GM12875 (cell line): ENCODE results near the gene USB1.

Experiments used
- H3K4me3 ChIP-seq: one replicate; pipeline ENCODE4 v1.5.1; 2011; ENCODE audit warnings: low read depth, low read length, control low read depth
- CTCF ChIP-seq: IDR thresholded peaks from 2 replicates; pipeline ENCODE4 v1.5.1; 2011; ENCODE audit warnings: low read depth, mild to moderate bottlenecking, control low read depth, inconsistent platforms, low read length, moderate library complexity, borderline replicate concordance; ENCODE audit not compliant: insufficient read depth

USB1 gene

GRCh38 chr16:57979006-57979585 is 22.1 kb upstream of the USB1 start:
- no peak for TF ChIP-seq CTCF

GRCh38 chr16:57981636-57982035 is 19.6 kb upstream of the USB1 start:
- no peak overlapping the region for H3K4me3 ChIP-seq
- TF ChIP-seq CTCF = no peak

More at GRCh38 chr16:57979006-57979585, 22.1 kb upstream of the USB1 start:
- H3K4me3 ChIP-seq = no peak overlapping the region

- no peak for TF ChIP-seq CTCF
- no peak overlapping the region for H3K4me3 ChIP-seq
Observed at GRCh38 chr16:57982385-57982784, 18.8 kb upstream of the USB1 start.

- TF ChIP-seq CTCF = no peak
- peak overlapping the region; percentile 32 for H3K4me3 ChIP-seq
Observed at GRCh38 chr16:57984443-57985203, 16.6 kb upstream of the USB1 start.

- no peak overlapping the region for H3K4me3 ChIP-seq
- TF ChIP-seq CTCF = no peak
Observed at GRCh38 chr16:57985204-57986181, 15.7 kb upstream of the USB1 start.

- TF ChIP-seq CTCF = no peak
- no peak overlapping the region for H3K4me3 ChIP-seq
Observed at GRCh38 chr16:57986196-57986595, 15.0 kb upstream of the USB1 start.
